ENCODE measurements around the gene JMJD8.

The JMJD8 gene

GRCh38 chr16:680625-680945 is 3.5 kb downstream of the JMJD8 start:
- Mint-ChIP-seq H3K4me1 (ENCODE audit: low read depth) (peaks cover 33% of the 10 kb centered on the region), H3K27me3 (no peaks in the 10 kb centered on the region), H3K9me3 (no peaks in the 10 kb centered on the region), H3K36me3 (ENCODE audit: low read depth) (peaks cover 21% of the 10 kb centered on the region), H3K4me3 (peak overlapping the region; percentile 85), H3K27ac (peak overlapping the region; percentile 40)

GRCh38 chr16:679814-680624 is 4.1 kb downstream of the JMJD8 start, which contains the start of gene STUB1:
Gene STUB1, plus strand, starts transcription at chr16:680410. Its CDS starts 116 bp downstream, at chr16:680526.
- H3K27ac Mint-ChIP-seq, result peak within 1 kb of the TSS; percentile 88
- H3K9me3 Mint-ChIP-seq, result no peaks in the 10 kb centered on the region
- H3K27me3 Mint-ChIP-seq, result no peaks in the 10 kb centered on the region
- H3K4me3 Mint-ChIP-seq, result peak within 1 kb of the TSS; percentile 85
- peaks cover 21% of the 10 kb centered on the region for H3K36me3 Mint-ChIP-seq (ENCODE audit: low read depth)
- peaks cover 34% of the 10 kb centered on the region for H3K4me1 Mint-ChIP-seq (ENCODE audit: low read depth)

- Mint-ChIP-seq H3K4me3 (peak overlapping the region; percentile 78), H3K9me3 (no peaks in the 10 kb centered on the region), H3K27me3 (no peaks in the 10 kb centered on the region), H3K4me1 (ENCODE audit: low read depth) (peaks cover 33% of the 10 kb centered on the region), H3K27ac (peak overlapping the region; percentile 55), H3K36me3 (ENCODE audit: low read depth) (peaks cover 21% of the 10 kb centered on the region)
Observed at GRCh38 chr16:678858-679813, 5.0 kb downstream of the JMJD8 start.

GRCh38 chr16:678209-678857 is 5.8 kb downstream of the JMJD8 start:
- Mint-ChIP-seq H3K4me3 (no peak overlapping the region), H3K27ac (no peak overlapping the region), H3K27me3 (no peaks in the 10 kb centered on the region), H3K36me3 (ENCODE audit: low read depth) (peaks cover 21% of the 10 kb centered on the region), H3K9me3 (no peaks in the 10 kb centered on the region), H3K4me1 (ENCODE audit: low read depth) (peaks cover 32% of the 10 kb centered on the region)

- Mint-ChIP-seq H3K27ac (no peak overlapping the region), H3K27me3 (no peaks in the 10 kb centered on the region), H3K9me3 (no peaks in the 10 kb centered on the region), H3K4me3 (no peak overlapping the region), H3K36me3 (ENCODE audit: low read depth) (peaks cover 23% of the 10 kb centered on the region), H3K4me1 (ENCODE audit: low read depth) (peaks cover 24% of the 10 kb centered on the region)
Observed at GRCh38 chr16:677316-678190, 6.6 kb downstream of the JMJD8 start.

- peaks cover 18% of the 10 kb centered on the region for H3K4me1 Mint-ChIP-seq (ENCODE audit: low read depth)
- no peaks in the 10 kb centered on the region for H3K9me3 Mint-ChIP-seq
- no peak overlapping the region for H3K27ac Mint-ChIP-seq
- peaks cover 17% of the 10 kb centered on the region for H3K36me3 Mint-ChIP-seq (ENCODE audit: low read depth)
- H3K4me3 Mint-ChIP-seq, result no peak overlapping the region
- H3K27me3 Mint-ChIP-seq, result no peaks in the 10 kb centered on the region
Observed at GRCh38 chr16:676913-677312, 7.2 kb downstream of the JMJD8 start.

GRCh38 chr16:676565-676902 is 7.6 kb downstream of the JMJD8 start:
- peaks cover 13% of the 10 kb centered on the region for H3K36me3 Mint-ChIP-seq (ENCODE audit: low read depth)
- H3K27me3 Mint-ChIP-seq, result no peaks in the 10 kb centered on the region
- H3K9me3 Mint-ChIP-seq, result no peaks in the 10 kb centered on the region
- no peak overlapping the region for H3K27ac Mint-ChIP-seq
- no peak overlapping the region for H3K4me3 Mint-ChIP-seq
- peaks cover 14% of the 10 kb centered on the region for H3K4me1 Mint-ChIP-seq (ENCODE audit: low read depth)

- Mint-ChIP-seq H3K4me1 (ENCODE audit: low read depth) (peaks cover 9% of the 10 kb centered on the region), H3K36me3 (ENCODE audit: low read depth) (peaks cover 10% of the 10 kb centered on the region), H3K27me3 (no peaks in the 10 kb centered on the region), H3K9me3 (no peaks in the 10 kb centered on the region), H3K27ac (no peak overlapping the region), H3K4me3 (no peak overlapping the region)
Observed at GRCh38 chr16:675884-676564, 8.1 kb downstream of the JMJD8 start.

- H3K27ac Mint-ChIP-seq, result no peak within 1 kb of the TSS
- H3K4me1 Mint-ChIP-seq (ENCODE audit: low read depth), result peaks cover 8% of the 10 kb centered on the region
- H3K9me3 Mint-ChIP-seq, result no peaks in the 10 kb centered on the region
- H3K36me3 Mint-ChIP-seq (ENCODE audit: low read depth), result peaks cover 11% of the 10 kb centered on the region
- H3K27me3 Mint-ChIP-seq, result no peaks in the 10 kb centered on the region
- no peak within 1 kb of the TSS for H3K4me3 Mint-ChIP-seq
Observed at GRCh38 chr16:674968-675883, 8.9 kb downstream of the JMJD8 start, which contains the start of gene RHBDL1. Gene RHBDL1, plus strand, starts transcription at chr16:675671. Its CDS starts 120 bp downstream, at chr16:675791.

- H3K9me3 Mint-ChIP-seq, result no peaks in the 10 kb centered on the region
- H3K4me3 Mint-ChIP-seq, result no peak overlapping the region
- H3K4me1 Mint-ChIP-seq (ENCODE audit: low read depth), result peaks cover 10% of the 10 kb centered on the region
- peaks cover 16% of the 10 kb centered on the region for H3K36me3 Mint-ChIP-seq (ENCODE audit: low read depth)
- no peaks in the 10 kb centered on the region for H3K27me3 Mint-ChIP-seq
- H3K27ac Mint-ChIP-seq, result no peak overlapping the region
Observed at GRCh38 chr16:674214-674881, 9.8 kb downstream of the JMJD8 start.

GRCh38 chr16:673399-673991 is 10.6 kb downstream of the JMJD8 start:
- no peak overlapping the region for H3K4me3 Mint-ChIP-seq
- peaks cover 16% of the 10 kb centered on the region for H3K36me3 Mint-ChIP-seq (ENCODE audit: low read depth)
- peaks cover 14% of the 10 kb centered on the region for H3K4me1 Mint-ChIP-seq (ENCODE audit: low read depth)
- no peaks in the 10 kb centered on the region for H3K9me3 Mint-ChIP-seq
- H3K27ac Mint-ChIP-seq, result no peak overlapping the region
- H3K27me3 Mint-ChIP-seq, result no peaks in the 10 kb centered on the region

GRCh38 chr16:672851-673250 is 11.3 kb downstream of the JMJD8 start:
- no peak overlapping the region for H3K4me3 Mint-ChIP-seq
- H3K9me3 Mint-ChIP-seq, result no peaks in the 10 kb centered on the region
- H3K36me3 Mint-ChIP-seq (ENCODE audit: low read depth), result peaks cover 16% of the 10 kb centered on the region
- H3K27me3 Mint-ChIP-seq, result no peaks in the 10 kb centered on the region
- H3K27ac Mint-ChIP-seq, result no peak overlapping the region
- peaks cover 14% of the 10 kb centered on the region for H3K4me1 Mint-ChIP-seq (ENCODE audit: low read depth)

All from stimulated activated naive CD8-positive, alpha-beta T cell treated with anti-CD3 and anti-CD28 coated beads, Interleukin-15, Interleukin-2, amounts not matched to agents 100 ng/mL and 50 ng/mL, for 24 hours (primary cell).